ENCODE results near the gene CC2D2A. TPM values are rescaled to one million over a fixed set of nuclear protein-coding genes. Genes with fewer than 3 reads are reported as not detected.
A peak's percentile ranks its signal among the peaks of the same experiment; 100 is the strongest.

CC2D2A gene
- total and polyA plus RNA-seq, 2 experiments from 2014 or later = 17.3 to 43.5 TPM

DNA sequence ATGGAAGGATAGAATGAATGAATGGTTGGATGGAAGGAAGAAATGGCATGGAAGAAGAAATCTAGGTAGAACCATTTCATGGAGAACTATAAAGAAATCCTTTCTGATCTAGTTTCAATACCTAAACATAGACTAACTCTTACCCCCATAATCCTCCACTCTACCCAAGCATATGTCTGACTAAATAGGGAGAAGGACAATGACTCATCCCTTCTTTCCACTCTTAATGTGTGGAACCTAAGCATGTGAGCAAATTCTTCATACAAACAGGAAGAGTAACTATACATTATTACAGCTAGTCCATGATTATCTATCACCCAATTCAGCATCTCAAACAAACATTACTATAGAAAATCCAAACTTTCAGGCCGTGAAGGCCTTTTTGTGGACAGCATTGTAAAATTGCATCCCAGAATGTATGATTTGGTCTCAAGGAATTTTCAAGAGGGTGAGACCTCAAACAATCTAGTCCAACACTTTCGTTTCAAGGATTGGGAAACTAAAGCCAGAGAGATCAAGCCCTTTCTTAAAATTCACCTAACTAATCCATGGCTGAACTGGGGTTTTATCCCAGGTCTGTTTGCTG lies 30.6 kb upstream of the CC2D2A start:
- TF ChIP-seq, protein P1, sequence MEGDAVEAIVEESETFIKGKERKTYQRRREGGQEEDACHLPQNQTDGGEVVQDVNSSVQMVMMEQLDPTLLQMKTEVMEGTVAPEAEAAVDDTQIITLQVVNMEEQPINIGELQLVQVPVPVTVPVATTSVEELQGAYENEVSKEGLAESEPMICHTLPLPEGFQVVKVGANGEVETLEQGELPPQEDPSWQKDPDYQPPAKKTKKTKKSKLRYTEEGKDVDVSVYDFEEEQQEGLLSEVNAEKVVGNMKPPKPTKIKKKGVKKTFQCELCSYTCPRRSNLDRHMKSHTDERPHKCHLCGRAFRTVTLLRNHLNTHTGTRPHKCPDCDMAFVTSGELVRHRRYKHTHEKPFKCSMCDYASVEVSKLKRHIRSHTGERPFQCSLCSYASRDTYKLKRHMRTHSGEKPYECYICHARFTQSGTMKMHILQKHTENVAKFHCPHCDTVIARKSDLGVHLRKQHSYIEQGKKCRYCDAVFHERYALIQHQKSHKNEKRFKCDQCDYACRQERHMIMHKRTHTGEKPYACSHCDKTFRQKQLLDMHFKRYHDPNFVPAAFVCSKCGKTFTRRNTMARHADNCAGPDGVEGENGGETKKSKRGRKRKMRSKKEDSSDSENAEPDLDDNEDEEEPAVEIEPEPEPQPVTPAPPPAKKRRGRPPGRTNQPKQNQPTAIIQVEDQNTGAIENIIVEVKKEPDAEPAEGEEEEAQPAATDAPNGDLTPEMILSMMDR (IDR thresholded peaks at IDR 0.05; ENCODE audit: low read depth, low read length) = no peak
- no peak overlapping the region for H3K27ac ChIP-seq
- H3K4me3 ChIP-seq = no peak overlapping the region
- DNase-seq (ENCODE audit: low read depth in 1 of 2, low spot score in 1 of 2) = no peak
- no peaks in the 10 kb centered on the region for H3K36me3 ChIP-seq
- H3K9me3 ChIP-seq (ENCODE audit: low read depth) = no peaks in the 10 kb centered on the region
- H3K27me3 ChIP-seq = no peaks in the 10 kb centered on the region
- no peaks in the 10 kb centered on the region for H3K4me1 ChIP-seq (ENCODE audit: low read depth)

DNA sequence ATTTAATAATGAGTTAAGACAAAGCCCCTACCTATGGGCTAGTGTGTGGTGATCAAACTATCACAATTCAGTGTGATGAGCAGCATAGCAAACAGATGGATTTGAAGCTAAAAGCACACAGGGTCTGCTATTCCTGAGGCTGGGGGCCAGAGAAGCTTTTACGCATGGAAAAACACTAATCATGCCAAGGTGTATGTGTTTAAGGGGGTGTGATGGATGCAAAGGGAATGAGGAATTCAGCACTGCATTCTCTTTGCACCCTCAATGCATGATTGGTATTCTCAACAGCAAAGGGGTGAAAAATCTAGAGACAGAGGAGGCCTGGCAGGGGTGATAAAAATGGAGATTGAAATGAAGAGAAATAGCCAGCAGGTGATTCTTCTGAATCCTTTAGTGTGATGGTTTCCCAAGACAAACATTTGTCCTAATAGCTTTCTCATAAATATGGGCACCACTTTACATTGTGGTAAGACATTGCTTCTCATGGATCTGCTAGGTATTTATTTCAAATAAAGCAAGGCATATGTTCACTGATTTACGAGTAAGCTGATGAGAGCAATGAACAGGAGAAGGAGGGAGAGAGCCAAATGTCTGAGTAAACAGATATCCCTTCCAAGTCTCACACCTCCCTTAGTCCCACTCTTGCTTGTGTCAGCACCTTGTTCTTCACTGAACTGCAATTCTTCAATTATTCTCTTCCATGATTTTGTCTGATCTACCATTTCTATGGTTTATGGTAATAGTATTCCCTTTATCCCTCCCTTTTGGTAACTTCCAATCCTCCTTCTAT lies 26.1 kb upstream of the CC2D2A start:
- no peaks in the 10 kb centered on the region for H3K9me3 ChIP-seq (ENCODE audit: low read depth)
- no peak overlapping the region for H3K27ac ChIP-seq
- TF ChIP-seq, protein P1 (IDR thresholded peaks at IDR 0.05; ENCODE audit: low read depth, low read length) = no peak
- no peaks in the 10 kb centered on the region for H3K36me3 ChIP-seq
- H3K4me3 ChIP-seq = no peak overlapping the region
- no peaks in the 10 kb centered on the region for H3K4me1 ChIP-seq (ENCODE audit: low read depth)
- no peaks in the 10 kb centered on the region for H3K27me3 ChIP-seq
- no peak for DNase-seq (ENCODE audit: low read depth in 1 of 2, low spot score in 1 of 2)

DNA sequence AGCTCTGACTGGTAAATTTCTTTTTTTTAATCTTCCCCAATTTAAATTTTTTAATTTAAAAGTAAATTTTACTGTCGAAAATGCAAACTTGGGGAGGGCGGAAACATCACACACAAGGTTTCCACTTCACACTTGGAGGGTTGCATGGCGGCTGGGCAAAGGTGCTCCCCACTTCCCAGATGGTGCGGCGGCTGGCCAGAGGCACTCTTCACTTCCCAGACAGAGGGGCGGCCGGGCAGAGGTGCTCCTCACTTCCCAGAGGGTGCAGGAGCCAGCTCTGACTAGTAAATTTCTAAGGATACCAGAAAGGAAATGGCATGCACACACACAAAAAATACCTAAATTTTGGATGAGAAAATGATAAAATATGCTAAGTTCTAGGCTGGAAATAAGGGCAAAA lies 25.4 kb upstream of the CC2D2A start:
- H3K9me3 ChIP-seq (ENCODE audit: low read depth) = no peaks in the 10 kb centered on the region
- TF ChIP-seq, protein P1 (IDR thresholded peaks at IDR 0.05; ENCODE audit: low read depth, low read length) = no peak
- H3K27me3 ChIP-seq = no peaks in the 10 kb centered on the region
- H3K4me3 ChIP-seq = no peak overlapping the region
- H3K27ac ChIP-seq = no peak overlapping the region
- no peak for DNase-seq (ENCODE audit: low read depth in 1 of 2, low spot score in 1 of 2)
- no peaks in the 10 kb centered on the region for H3K4me1 ChIP-seq (ENCODE audit: low read depth)
- no peaks in the 10 kb centered on the region for H3K36me3 ChIP-seq

DNA sequence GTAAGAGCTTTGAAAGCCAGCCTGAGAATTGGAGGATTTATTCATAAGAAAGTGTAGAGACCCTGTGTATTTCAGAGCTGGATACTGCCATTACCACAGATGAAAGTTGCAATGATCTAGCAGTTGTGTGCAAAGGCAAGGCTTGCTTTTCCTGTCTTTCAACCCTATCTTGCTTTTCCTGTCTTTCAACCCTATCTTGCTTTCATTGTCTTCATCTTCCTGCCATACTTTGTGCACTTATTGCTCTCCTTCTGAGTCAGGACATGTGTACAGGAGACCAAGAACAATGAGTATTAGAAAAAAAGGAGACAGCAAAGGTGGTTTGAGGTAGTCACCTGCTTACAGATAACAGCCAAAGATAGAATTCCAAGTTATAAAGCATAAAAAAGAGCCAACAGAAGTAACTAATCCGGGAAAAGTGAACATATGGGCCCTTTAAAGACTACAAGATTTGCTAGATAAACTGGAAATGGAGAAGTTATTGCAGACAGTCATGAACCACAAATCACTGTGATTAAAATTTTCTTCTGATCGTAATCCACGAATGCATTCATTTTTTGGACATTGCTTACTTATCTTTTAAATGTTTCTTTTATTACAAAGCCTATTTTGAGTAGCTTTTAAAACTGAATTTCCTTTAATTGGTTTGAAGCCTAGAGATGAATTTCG lies 24.7 kb upstream of the CC2D2A start:
- H3K4me3 ChIP-seq = no peak overlapping the region
- TF ChIP-seq, protein P1 (IDR thresholded peaks at IDR 0.05; ENCODE audit: low read depth, low read length) = no peak
- H3K27me3 ChIP-seq = no peaks in the 10 kb centered on the region
- no peak overlapping the region for H3K27ac ChIP-seq
- no peaks in the 10 kb centered on the region for H3K36me3 ChIP-seq
- H3K9me3 ChIP-seq (ENCODE audit: low read depth) = no peaks in the 10 kb centered on the region
- H3K4me1 ChIP-seq (ENCODE audit: low read depth) = no peaks in the 10 kb centered on the region
- no peak for DNase-seq (ENCODE audit: low read depth in 1 of 2, low spot score in 1 of 2)

DNA sequence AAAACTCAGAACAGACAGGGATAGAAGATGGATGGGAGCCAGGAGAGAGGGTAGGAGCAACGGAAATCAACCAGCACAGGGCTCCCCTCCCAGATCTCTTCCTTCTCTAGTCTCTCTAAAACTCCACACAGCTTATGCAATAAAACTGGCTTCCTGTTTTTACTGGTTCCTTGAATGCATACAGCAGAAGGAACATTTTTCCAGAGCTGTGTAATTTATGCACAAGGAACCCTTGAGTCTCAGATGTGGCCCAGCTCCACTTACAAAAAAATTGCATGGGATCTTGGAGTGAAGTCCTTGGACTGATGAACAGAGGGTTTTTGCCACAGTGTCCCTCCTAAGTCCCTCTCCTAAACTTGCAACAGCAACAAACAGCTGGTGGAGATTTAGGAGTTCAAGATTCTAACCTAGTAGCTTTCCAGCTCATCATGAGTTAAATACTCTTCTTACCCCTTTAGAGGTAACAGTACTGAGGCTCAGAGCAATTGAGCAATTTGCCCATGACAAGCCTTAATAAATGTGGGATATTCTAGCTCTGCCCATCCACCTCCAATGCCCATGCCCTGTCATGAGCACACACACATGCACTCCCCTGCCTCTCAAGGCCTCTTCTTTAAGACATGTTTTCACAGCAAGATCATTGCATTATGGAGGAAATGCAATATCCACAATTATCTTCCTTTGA lies 18.4 kb upstream of the CC2D2A start:
- Histone ChIP-seq H3K4me3 (no peak overlapping the region), H3K9me3 (ENCODE audit: low read depth) (no peaks in the 10 kb centered on the region), H3K27ac (no peak overlapping the region), H3K4me1 (ENCODE audit: low read depth) (peaks cover 8% of the 10 kb centered on the region), H3K36me3 (no peaks in the 10 kb centered on the region), H3K27me3 (no peaks in the 10 kb centered on the region)
- TF ChIP-seq, protein P1 (IDR thresholded peaks at IDR 0.05; ENCODE audit: low read depth, low read length) = no peak
- DNase-seq (ENCODE audit: low read depth in 1 of 2, low spot score in 1 of 2) = peak in 1 of 2 donors; percentile 80
